GM21390 (cell line): ENCODE measurements around the gene PIGR.
A peak's percentile ranks its signal among the peaks of the same experiment; 100 is the strongest.
"Not testable (repeated sequence)": the region's sequence is repeated elsewhere in the genome, so short reads cannot be mapped to it uniquely, and the experiment has no call there.

Experiments
- ATAC-seq: cut with Tn5 transposase; IDR thresholded peaks from one replicate; pipeline ENCODE4 v1.9.1; 2021; ENCODE audit not compliant: unreplicated experiment

The PIGR gene

GRCh38 chr1:206935491-206936067 is 10.7 kb downstream of the PIGR start:
- ATAC-seq = no peak

- ATAC-seq = no peak
These were observed 12.8 kb downstream of the PIGR start for GRCh38 chr1:206933333-206933945.

GRCh38 chr1:206932177-206932576 is 14.1 kb downstream of the PIGR start:
- no peak for ATAC-seq

GRCh38 chr1:206931709-206932108 is 14.6 kb downstream of the PIGR start:
- ATAC-seq = no peak

- ATAC-seq = peak; percentile 72
These were observed 16.0 kb downstream of the PIGR start for GRCh38 chr1:206930210-206930798.

GRCh38 chr1:206929524-206929923 is 16.7 kb downstream of the PIGR start:
- no peak for ATAC-seq

GRCh38 chr1:206926286-206926685 is 20.0 kb downstream of the PIGR start:
- ATAC-seq = no peak

GRCh38 chr1:206925106-206925736 is 21.0 kb downstream of the PIGR start:
- ATAC-seq = peak; percentile 50

GRCh38 chr1:206924592-206925105 is 21.6 kb downstream of the PIGR start:
- ATAC-seq = peak; percentile 16

- not testable (repeated sequence) for ATAC-seq
These were observed 22.2 kb downstream of the PIGR start for GRCh38 chr1:206923961-206924557.

- ATAC-seq = peak; percentile 48
These were observed 23.0 kb downstream of the PIGR start for GRCh38 chr1:206923009-206923960.

GRCh38 chr1:206922524-206922923 is 23.7 kb downstream of the PIGR start:
- no peak for ATAC-seq

GRCh38 chr1:206921772-206922265 is 24.4 kb downstream of the PIGR start, which contains the start of gene FCMR:
Gene FCMR (minus strand): TSS chr1:206921941. CDS start chr1:206921854, 87 bp downstream.
- ATAC-seq = peak; percentile 27

GRCh38 chr1:206918076-206918475 is 28.2 kb downstream of the PIGR start:
- no peak for ATAC-seq

GRCh38 chr1:206916000-206916709 is 30.1 kb downstream of the PIGR start:
- no peak for ATAC-seq

- ATAC-seq = no peak
These were observed 31.1 kb downstream of the PIGR start for GRCh38 chr1:206915030-206915735.

GRCh38 chr1:206913766-206914537 is 32.3 kb downstream of the PIGR start:
- no peak for ATAC-seq
